Hepatocyte (in vitro differentiated cells): ENCODE data around the gene KCNAB3. TPM values are rescaled to one million over a fixed set of nuclear protein-coding genes. Genes with fewer than 3 reads are reported as not detected.

ENCODE experiments used
- DNase-seq: peaks from one replicate; pipeline ENCODE4 v3.0.0-alpha.2; 2016; ENCODE audit warnings: low spot score
- H2AFZ ChIP-seq: fragments of 200-600 bp; sonication (generic); 2 replicates; pipeline ENCODE4 v1.6.0; 2016; ENCODE audit warnings: antibody characterized with exemption, mild to moderate bottlenecking
- H3K27ac ChIP-seq: fragments of 200-600 bp; sonication (generic); 2 replicates; pipeline ENCODE4 v1.5.1; 2016; ENCODE audit warnings: mild to moderate bottlenecking
- H3K27me3 ChIP-seq: fragments of 200-600 bp; sonication (generic); 2 replicates; pipeline ENCODE4 v1.6.1; 2016
- H3K36me3 ChIP-seq: fragments of 200-600 bp; sonication (generic); replicated peaks from 2 replicates; pipeline ENCODE4 v1.5.1; 2016; ENCODE audit warnings: low read depth; ENCODE audit not compliant: insufficient read depth
- H3K4me1 ChIP-seq: fragments of 200-600 bp; sonication (generic); 2 replicates; pipeline ENCODE4 v1.5.1; 2016; ENCODE audit warnings: mild to moderate bottlenecking, moderate library complexity; ENCODE audit not compliant: insufficient read depth
- H3K4me2 ChIP-seq: fragments of 200-600 bp; sonication (generic); 2 replicates; pipeline ENCODE4 v1.6.0; 2016
- H3K4me3 ChIP-seq: fragments of 200-600 bp; sonication (generic); 2 replicates; pipeline ENCODE4 v1.5.1; 2016; ENCODE audit warnings: mild to moderate bottlenecking
- H3K79me2 ChIP-seq: fragments of 200-600 bp; sonication (generic); 2 replicates; pipeline ENCODE4 v1.6.0; 2017; ENCODE audit warnings: mild to moderate bottlenecking
- H3K9me2 ChIP-seq: fragments of 200-600 bp; sonication (generic); replicated peaks from 2 replicates; pipeline ENCODE4 v1.6.0; 2017; ENCODE audit warnings: mild to moderate bottlenecking; ENCODE audit not compliant: insufficient read depth
- H3K9me3 ChIP-seq: fragments of 200-600 bp; sonication (generic); 2 replicates; pipeline ENCODE4 v1.5.1; 2016; ENCODE audit warnings: low read depth, mild to moderate bottlenecking
- H4K20me1 ChIP-seq: fragments of 200-600 bp; sonication (generic); 2 replicates; pipeline ENCODE4 v1.6.0; 2016; ENCODE audit warnings: mild to moderate bottlenecking; ENCODE audit not compliant: insufficient read depth, poor library complexity, severe bottlenecking
- CTCF ChIP-seq: fragments of 200-600 bp; sonication (generic); IDR thresholded peaks from 2 replicates; pipeline ENCODE4 v1.5.1; 2016; ENCODE audit warnings: antibody characterized with exemption, mild to moderate bottlenecking; ENCODE audit not compliant: poor library complexity
- EZH2 ChIP-seq: fragments of 200-600 bp; sonication (generic); IDR thresholded peaks from 2 replicates; pipeline ENCODE4 v1.6.1; 2016; ENCODE audit warnings: antibody characterized with exemption, mild to moderate bottlenecking, borderline replicate concordance
- EZH2phosphoT487 ChIP-seq: fragments of 200-600 bp; sonication (generic); IDR thresholded peaks from one replicate; pipeline ENCODE4 v1.6.1; 2018; ENCODE audit warnings: antibody characterized with exemption, mild to moderate bottlenecking, low read depth, moderate library complexity; ENCODE audit not compliant: unreplicated experiment, severe bottlenecking
- WGBS: methylation state at CpG from one replicate; pipeline ENCODE4 v1.1.6; 2016; ENCODE audit warnings: low lambda C conversion rate; ENCODE audit errors: missing lambda C conversion rate; 5-methylcytosine and 5-hydroxymethylcytosine counted together
- polyA plus RNA-seq: library from polyadenylated mRNA; unstranded; fragments of >200 nt; fragmentation: Nextera tagmentation; extraction: Ambion mirVana; gene quantifications from 2 replicates; pipeline ENCODE4 v1.2.1, GENCODE V29; 2016
- total RNA-seq: library from RNA; depleted of rRNA; stranded (reverse); fragments of >200 nt; gene quantifications from 2 replicates; pipeline ENCODE4 v1.2.3, GENCODE V29; 2014

Gene KCNAB3
- total and polyA plus RNA-seq, 2 experiments from 2014 or later = 1.8 TPM

- peak overlapping the region; percentile 8 for H3K4me3 ChIP-seq
- TF ChIP-seq CTCF = no peak
- TF ChIP-seq EZH2 = no peak
- no peak for TF ChIP-seq EZH2phosphoT487
- WGBS = 55% methylated on average over 3 of the region's 3 CpGs
Measured at GRCh38 chr17:7882629-7883028, 47.0 kb downstream of the KCNAB3 start.

GRCh38 chr17:7882068-7882467 lies 47.6 kb downstream of the KCNAB3 start:
- WGBS = 71% methylated on average over 7 of the region's 7 CpGs
- Histone ChIP-seq H2AFZ (no peak overlapping the region), H3K4me2 (peak overlapping the region; percentile 73), H3K36me3 (no peaks in the 10 kb centered on the region), H3K9me3 (no peaks in the 10 kb centered on the region), H3K4me1 (peaks cover 34% of the 10 kb centered on the region), H3K4me3 (no peak overlapping the region), H3K79me2 (peaks cover 35% of the 10 kb centered on the region), H3K27me3 (no peaks in the 10 kb centered on the region), H3K9me2 (no peaks in the 10 kb centered on the region), H3K27ac (peak overlapping the region; percentile 97), H4K20me1 (no peaks in the 10 kb centered on the region)
- DNase-seq = no peak
- TF ChIP-seq CTCF = no peak
- no peak for TF ChIP-seq EZH2
- no peak for TF ChIP-seq EZH2phosphoT487

More at GRCh38 chr17:7882629-7883028, 47.0 kb downstream of the KCNAB3 start:
- H3K27ac ChIP-seq = peak overlapping the region; percentile 97
- H4K20me1 ChIP-seq = no peaks in the 10 kb centered on the region
- peaks cover 34% of the 10 kb centered on the region for H3K4me1 ChIP-seq
- H3K9me2 ChIP-seq = no peaks in the 10 kb centered on the region
- H3K4me2 ChIP-seq = peak overlapping the region; percentile 73
- no peaks in the 10 kb centered on the region for H3K9me3 ChIP-seq
- H3K79me2 ChIP-seq = peaks cover 35% of the 10 kb centered on the region
- H3K27me3 ChIP-seq = no peaks in the 10 kb centered on the region
- no peaks in the 10 kb centered on the region for H3K36me3 ChIP-seq
- no peak overlapping the region for H2AFZ ChIP-seq
- DNase-seq = peak; percentile 28

- H4K20me1 ChIP-seq = no peaks in the 10 kb centered on the region
- H3K79me2 ChIP-seq = peaks cover 35% of the 10 kb centered on the region
- H2AFZ ChIP-seq = no peak overlapping the region
- H3K9me3 ChIP-seq = no peaks in the 10 kb centered on the region
- H3K9me2 ChIP-seq = no peaks in the 10 kb centered on the region
- 53% methylated on average over 7 of the region's 7 CpGs for WGBS
- no peaks in the 10 kb centered on the region for H3K36me3 ChIP-seq
- H3K4me1 ChIP-seq = peaks cover 34% of the 10 kb centered on the region
- peak overlapping the region; percentile 73 for H3K4me2 ChIP-seq
- no peak overlapping the region for H3K4me3 ChIP-seq
- H3K27ac ChIP-seq = peak overlapping the region; percentile 97
- TF ChIP-seq EZH2 = no peak
- TF ChIP-seq EZH2phosphoT487 = no peak
- no peak for TF ChIP-seq CTCF
- no peaks in the 10 kb centered on the region for H3K27me3 ChIP-seq
- DNase-seq = peak; percentile 32
Measured at GRCh38 chr17:7881276-7882054, 48.2 kb downstream of the KCNAB3 start.
